ENCODE data around the gene CCDC47.

DNA sequence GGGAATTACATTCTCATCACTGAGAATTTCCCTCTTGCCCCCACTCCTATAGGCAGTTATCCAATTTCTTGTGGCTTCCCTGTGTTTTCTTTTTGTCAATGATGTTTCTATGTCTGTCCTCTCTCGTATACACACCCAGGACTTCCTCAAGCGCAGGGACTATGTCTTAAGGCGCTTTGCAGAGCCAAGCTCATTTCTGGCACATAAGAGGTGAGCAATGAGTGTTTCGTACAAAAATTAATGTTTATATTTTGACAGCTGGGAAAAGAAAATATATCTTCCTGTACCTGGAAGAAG is 1.5 kb upstream of the CCDC47 start:
- TF ChIP-seq, protein P1, sequence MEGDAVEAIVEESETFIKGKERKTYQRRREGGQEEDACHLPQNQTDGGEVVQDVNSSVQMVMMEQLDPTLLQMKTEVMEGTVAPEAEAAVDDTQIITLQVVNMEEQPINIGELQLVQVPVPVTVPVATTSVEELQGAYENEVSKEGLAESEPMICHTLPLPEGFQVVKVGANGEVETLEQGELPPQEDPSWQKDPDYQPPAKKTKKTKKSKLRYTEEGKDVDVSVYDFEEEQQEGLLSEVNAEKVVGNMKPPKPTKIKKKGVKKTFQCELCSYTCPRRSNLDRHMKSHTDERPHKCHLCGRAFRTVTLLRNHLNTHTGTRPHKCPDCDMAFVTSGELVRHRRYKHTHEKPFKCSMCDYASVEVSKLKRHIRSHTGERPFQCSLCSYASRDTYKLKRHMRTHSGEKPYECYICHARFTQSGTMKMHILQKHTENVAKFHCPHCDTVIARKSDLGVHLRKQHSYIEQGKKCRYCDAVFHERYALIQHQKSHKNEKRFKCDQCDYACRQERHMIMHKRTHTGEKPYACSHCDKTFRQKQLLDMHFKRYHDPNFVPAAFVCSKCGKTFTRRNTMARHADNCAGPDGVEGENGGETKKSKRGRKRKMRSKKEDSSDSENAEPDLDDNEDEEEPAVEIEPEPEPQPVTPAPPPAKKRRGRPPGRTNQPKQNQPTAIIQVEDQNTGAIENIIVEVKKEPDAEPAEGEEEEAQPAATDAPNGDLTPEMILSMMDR (IDR thresholded peaks at IDR 0.05; ENCODE audit: low read depth, low read length), result no peak
- no peak for TF ChIP-seq EZH2phosphoT487 (IDR thresholded peaks at IDR 0.05; ENCODE audit: low read depth)
